Measurements from ENCODE around the gene MFAP5. TPM values are rescaled to one million over a fixed set of nuclear protein-coding genes. Genes with fewer than 3 reads are reported as not detected.
"Not testable (repeated sequence)": the region's sequence is repeated elsewhere in the genome, so short reads cannot be mapped to it uniquely, and the experiment has no call there.

The MFAP5 gene
- total RNA-seq, 1 donor: 259 TPM

DNA sequence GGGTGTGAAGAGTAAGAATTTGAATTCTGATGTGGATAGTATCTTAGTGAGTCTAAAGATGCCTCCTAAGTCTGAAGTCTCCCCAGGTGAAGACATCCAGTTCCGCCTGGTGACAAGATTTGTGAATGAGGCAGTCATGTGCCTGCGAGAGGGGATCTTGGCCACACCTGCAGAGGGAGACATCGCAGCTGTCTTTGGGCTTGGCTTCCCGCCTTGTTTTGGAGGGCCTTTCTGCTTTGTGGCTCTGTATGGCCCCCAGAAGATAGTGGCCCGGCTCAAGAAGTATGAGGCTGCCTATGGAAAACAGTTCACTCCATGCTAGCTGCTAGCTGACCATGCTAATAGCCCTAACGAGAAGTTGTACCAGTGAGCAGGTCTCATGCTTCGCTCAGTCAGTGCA lies 25.4 kb downstream of the MFAP5 start:
- H3K4me3 ChIP-seq (ENCODE audit: low read depth, low read length): no peak overlapping the region
- no peak for DNase-seq (ENCODE audit: low read depth)
- no peak for TF ChIP-seq CTCF (IDR thresholded peaks at IDR 0.05; ENCODE audit: insufficient read depth, low read length)

DNA sequence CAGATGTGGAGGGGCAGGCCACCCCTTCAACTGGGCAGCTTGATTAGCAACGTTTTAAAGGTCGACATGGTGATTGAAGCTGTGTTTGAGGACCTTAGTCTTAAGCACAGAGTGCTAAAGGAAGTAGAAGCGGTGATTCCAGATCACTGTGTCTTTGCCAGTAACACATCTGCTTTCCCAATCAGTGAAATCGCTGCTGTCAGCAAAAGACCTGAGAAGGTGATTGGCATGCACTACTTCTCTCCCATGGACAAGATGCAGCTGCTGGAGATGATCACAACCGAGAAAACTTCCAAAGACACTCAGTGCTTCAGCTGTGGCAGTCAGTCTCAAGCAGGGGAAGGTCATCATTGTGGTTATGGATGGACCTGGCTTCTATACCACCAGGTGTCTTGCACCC lies 26.0 kb downstream of the MFAP5 start:
- no peak for DNase-seq (ENCODE audit: low read depth)
- TF ChIP-seq CTCF (IDR thresholded peaks at IDR 0.05; ENCODE audit: insufficient read depth, low read length): no peak
- H3K4me3 ChIP-seq (ENCODE audit: low read depth, low read length): no peak overlapping the region

- DNase-seq (ENCODE audit: low read depth): not testable (repeated sequence)
Observed at GRCh38 chr12:8636007-8636346, 26.6 kb downstream of the MFAP5 start.

GRCh38 chr12:8635342-8636006 lies 27.2 kb downstream of the MFAP5 start:
- not testable (repeated sequence) for H3K4me3 ChIP-seq (ENCODE audit: low read depth, low read length); DNase-seq (ENCODE audit: low read depth)

More at GRCh38 chr12:8636007-8636346, 26.6 kb downstream of the MFAP5 start:
- not testable (repeated sequence) for H3K4me3 ChIP-seq (ENCODE audit: low read depth, low read length)

DNA sequence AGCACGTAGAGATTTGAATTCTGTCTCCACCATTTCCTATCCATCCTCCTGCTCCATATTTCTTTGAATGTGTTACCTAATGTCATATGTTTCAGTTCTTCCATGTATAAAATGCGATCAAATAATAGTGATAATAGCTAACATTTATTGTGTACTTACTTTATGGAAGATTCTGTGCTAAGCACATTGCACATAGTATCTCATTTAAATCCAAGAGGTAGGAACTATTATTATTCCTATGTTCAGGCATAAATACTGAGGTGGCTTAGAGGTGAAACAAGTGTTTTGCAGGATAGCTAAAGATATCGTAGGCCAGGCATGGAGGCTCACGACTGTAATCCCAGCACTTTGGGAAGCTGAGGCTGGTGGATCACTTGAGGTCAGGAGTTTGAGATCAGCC lies 32.5 kb downstream of the MFAP5 start:
- DNase-seq (ENCODE audit: low read depth): no peak
- TF ChIP-seq CTCF (IDR thresholded peaks at IDR 0.05; ENCODE audit: insufficient read depth, low read length): no peak
- H3K4me3 ChIP-seq (ENCODE audit: low read depth, low read length): no peak overlapping the region

- TF ChIP-seq CTCF (IDR thresholded peaks at IDR 0.05; ENCODE audit: insufficient read depth, low read length): no peak
- DNase-seq (ENCODE audit: low read depth): peak; percentile 56
- H3K4me3 ChIP-seq (ENCODE audit: low read depth, low read length): no peak overlapping the region
Observed at GRCh38 chr12:8629486-8630033, 33.1 kb downstream of the MFAP5 start.

DNA sequence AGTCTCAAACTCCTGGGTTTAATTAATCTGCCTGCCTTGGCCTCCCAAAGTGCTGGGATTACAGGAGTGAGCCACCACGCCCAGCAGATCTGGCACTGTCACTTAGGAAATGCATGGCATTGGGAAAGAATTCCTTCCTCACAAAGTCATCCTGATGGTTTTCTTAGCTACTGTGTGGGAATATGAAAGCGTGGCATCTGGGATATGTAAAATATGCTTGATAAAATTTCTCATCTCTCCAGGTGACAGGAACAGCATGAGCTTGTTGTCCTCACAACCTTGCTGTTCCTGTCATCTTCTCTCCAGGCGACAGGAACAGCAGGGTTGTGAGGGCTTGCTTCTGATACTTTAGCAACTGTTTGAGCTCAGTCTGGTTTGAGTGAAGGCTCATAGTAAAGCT lies 33.9 kb downstream of the MFAP5 start:
- no peak overlapping the region for H3K4me3 ChIP-seq (ENCODE audit: low read depth, low read length)
- TF ChIP-seq CTCF (IDR thresholded peaks at IDR 0.05; ENCODE audit: insufficient read depth, low read length): no peak
- DNase-seq (ENCODE audit: low read depth): peak; percentile 18

GRCh38 chr12:8624750-8625149 lies 37.9 kb downstream of the MFAP5 start:
- not testable (repeated sequence) for H3K4me3 ChIP-seq (ENCODE audit: low read depth, low read length); DNase-seq (ENCODE audit: low read depth)

All from fibroblast of the aortic adventitia (primary cell).